ENCODE results near the gene SRRD. TPM values are rescaled to one million over a fixed set of nuclear protein-coding genes. Genes with fewer than 3 reads are reported as not detected.
A peak's percentile ranks its signal among the peaks of the same experiment; 100 is the strongest.

The SRRD gene
- total RNA-seq, 1 experiment from 2014 or later: 30.6 TPM

GRCh38 chr22:26450453-26451185, 33.1 kb upstream of the SRRD start:
- H3K4me3 ChIP-seq: no peak overlapping the region
- H3K9me3 ChIP-seq: no peaks in the 10 kb centered on the region
- no peak for DNase-seq
- no peaks in the 10 kb centered on the region for H3K27me3 ChIP-seq
- peaks cover 3% of the 10 kb centered on the region for H3K36me3 ChIP-seq

GRCh38 chr22:26452236-26453016, 31.3 kb upstream of the SRRD start:
- Histone ChIP-seq H3K4me3 (no peak overlapping the region), H3K27me3 (no peaks in the 10 kb centered on the region), H3K36me3 (peaks cover 8% of the 10 kb centered on the region), H3K9me3 (no peaks in the 10 kb centered on the region)
- DNase-seq: no peak

GRCh38 chr22:26453216-26453615, 30.5 kb upstream of the SRRD start:
- Histone ChIP-seq H3K4me3 (no peak overlapping the region), H3K27me3 (no peaks in the 10 kb centered on the region), H3K9me3 (no peaks in the 10 kb centered on the region), H3K36me3 (peaks cover 11% of the 10 kb centered on the region)
- no peak for DNase-seq

- H3K9me3 ChIP-seq: no peaks in the 10 kb centered on the region
- peaks cover 11% of the 10 kb centered on the region for H3K36me3 ChIP-seq
- H3K4me3 ChIP-seq: no peak overlapping the region
- DNase-seq: no peak
- no peaks in the 10 kb centered on the region for H3K27me3 ChIP-seq
These were observed 29.7 kb upstream of the SRRD start for GRCh38 chr22:26453812-26454500.

- peaks cover 29% of the 10 kb centered on the region for H3K36me3 ChIP-seq
These were observed 25.9 kb upstream of the SRRD start for GRCh38 chr22:26457661-26458272.

GRCh38 chr22:26460202-26460601, 23.5 kb upstream of the SRRD start:
- Histone ChIP-seq H3K27me3 (no peaks in the 10 kb centered on the region), H3K9me3 (no peaks in the 10 kb centered on the region), H3K4me3 (no peak overlapping the region), H3K36me3 (peaks cover 39% of the 10 kb centered on the region)
- no peak for DNase-seq

More at GRCh38 chr22:26457661-26458272, 25.9 kb upstream of the SRRD start:
- H3K27me3 ChIP-seq: no peaks in the 10 kb centered on the region
- no peaks in the 10 kb centered on the region for H3K9me3 ChIP-seq
- no peak for DNase-seq
- H3K4me3 ChIP-seq: no peak overlapping the region

- H3K36me3 ChIP-seq: peaks cover 44% of the 10 kb centered on the region
- peak; percentile 58 for DNase-seq
- no peaks in the 10 kb centered on the region for H3K27me3 ChIP-seq
These were observed 22.4 kb upstream of the SRRD start for GRCh38 chr22:26461188-26461810.

GRCh38 chr22:26462051-26462450, 21.6 kb upstream of the SRRD start:
- no peak overlapping the region for H3K4me3 ChIP-seq
- no peak for DNase-seq
- H3K36me3 ChIP-seq: peaks cover 47% of the 10 kb centered on the region
- no peaks in the 10 kb centered on the region for H3K9me3 ChIP-seq
- H3K27me3 ChIP-seq: no peaks in the 10 kb centered on the region

More at GRCh38 chr22:26461188-26461810, 22.4 kb upstream of the SRRD start:
- Histone ChIP-seq H3K9me3 (no peaks in the 10 kb centered on the region), H3K4me3 (no peak overlapping the region)

GRCh38 chr22:26462641-26463040, 21.0 kb upstream of the SRRD start:
- H3K27me3 ChIP-seq: no peaks in the 10 kb centered on the region
- no peak for DNase-seq
- peaks cover 50% of the 10 kb centered on the region for H3K36me3 ChIP-seq
- no peak overlapping the region for H3K4me3 ChIP-seq
- H3K9me3 ChIP-seq: no peaks in the 10 kb centered on the region

GRCh38 chr22:26463101-26463661, 20.5 kb upstream of the SRRD start:
- H3K4me3 ChIP-seq: no peak overlapping the region
- no peaks in the 10 kb centered on the region for H3K9me3 ChIP-seq
- no peaks in the 10 kb centered on the region for H3K27me3 ChIP-seq
- no peak for DNase-seq
- H3K36me3 ChIP-seq: peaks cover 53% of the 10 kb centered on the region

GRCh38 chr22:26463688-26464087, 20.0 kb upstream of the SRRD start:
- Histone ChIP-seq H3K36me3 (peaks cover 58% of the 10 kb centered on the region), H3K4me3 (no peak overlapping the region), H3K9me3 (no peaks in the 10 kb centered on the region), H3K27me3 (no peaks in the 10 kb centered on the region)
- no peak for DNase-seq

GRCh38 chr22:26464312-26464711, 19.4 kb upstream of the SRRD start:
- H3K27me3 ChIP-seq: no peaks in the 10 kb centered on the region
- no peak for DNase-seq
- H3K9me3 ChIP-seq: no peaks in the 10 kb centered on the region
- no peak overlapping the region for H3K4me3 ChIP-seq
- peaks cover 62% of the 10 kb centered on the region for H3K36me3 ChIP-seq

GRCh38 chr22:26466196-26466595, 17.5 kb upstream of the SRRD start:
- no peak overlapping the region for H3K4me3 ChIP-seq
- DNase-seq: peak; percentile 17
- no peaks in the 10 kb centered on the region for H3K27me3 ChIP-seq
- H3K9me3 ChIP-seq: no peaks in the 10 kb centered on the region
- H3K36me3 ChIP-seq: peaks cover 62% of the 10 kb centered on the region

- Histone ChIP-seq H3K9me3 (no peaks in the 10 kb centered on the region), H3K27me3 (no peaks in the 10 kb centered on the region), H3K36me3 (peaks cover 62% of the 10 kb centered on the region), H3K4me3 (no peak overlapping the region)
- DNase-seq: no peak
These were observed 12.9 kb upstream of the SRRD start for GRCh38 chr22:26470807-26471206.

GRCh38 chr22:26471522-26471921, 12.2 kb upstream of the SRRD start:
- Histone ChIP-seq H3K4me3 (no peak overlapping the region), H3K36me3 (peaks cover 56% of the 10 kb centered on the region), H3K9me3 (no peaks in the 10 kb centered on the region), H3K27me3 (no peaks in the 10 kb centered on the region)
- DNase-seq: peak; percentile 31

GRCh38 chr22:26474682-26475081, 9.0 kb upstream of the SRRD start:
- DNase-seq: no peak
- H3K36me3 ChIP-seq: peaks cover 57% of the 10 kb centered on the region
- H3K9me3 ChIP-seq: no peaks in the 10 kb centered on the region
- H3K27me3 ChIP-seq: no peaks in the 10 kb centered on the region
- no peak overlapping the region for H3K4me3 ChIP-seq
